HG02973 (cell line): ENCODE measurements around the gene DES.

Source experiments
- ATAC-seq: cut with Tn5 transposase; IDR thresholded peaks from one replicate; pipeline ENCODE4 v1.9.1; 2021; ENCODE audit warnings: moderate library complexity; ENCODE audit not compliant: unreplicated experiment

DES gene

DNA sequence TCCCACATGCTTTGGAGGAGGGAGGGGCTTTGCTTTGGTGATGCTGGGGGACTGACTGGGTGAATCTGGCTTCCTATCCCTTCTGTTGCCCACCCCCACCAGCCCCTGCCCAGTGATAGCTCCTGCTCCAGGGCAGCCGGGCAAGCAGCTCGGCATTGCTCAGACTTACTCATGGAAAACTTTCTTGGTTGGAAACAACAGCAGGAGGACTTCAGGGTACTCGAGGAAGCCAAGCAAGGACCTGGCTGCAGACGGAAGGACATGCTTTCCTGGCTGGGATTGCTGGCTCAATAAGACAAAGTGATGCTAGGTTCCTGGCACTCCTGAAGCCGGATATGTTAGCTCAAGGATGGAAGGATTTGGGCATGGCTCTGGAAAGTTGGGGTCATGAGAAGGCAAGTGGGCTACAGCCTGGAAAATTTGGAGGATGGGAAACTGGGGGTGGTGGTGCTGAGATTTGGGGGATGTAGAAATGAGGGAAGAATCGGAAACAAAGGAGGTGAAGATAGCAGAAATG, 19.6 kb downstream of the DES start:
- ATAC-seq, result no peak

DNA sequence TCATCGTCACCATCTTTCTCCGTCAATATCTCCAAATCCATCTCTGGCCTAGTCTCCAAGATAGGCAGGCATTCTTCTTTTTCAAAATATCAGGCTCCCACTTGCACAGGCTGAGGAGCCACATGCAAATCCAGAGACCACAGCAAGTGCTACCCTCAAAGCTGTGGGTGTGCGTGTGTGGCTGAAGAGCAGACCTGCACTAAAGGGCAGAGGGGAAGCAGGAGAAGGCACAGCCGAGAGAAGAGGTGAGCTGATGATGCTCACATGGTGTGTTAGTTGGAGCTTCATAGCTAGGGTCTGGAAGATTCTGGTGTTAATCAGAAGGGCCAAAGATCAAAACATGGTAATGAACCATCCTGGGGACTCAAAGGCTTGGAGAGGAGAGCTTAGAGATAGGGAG, 20.3 kb downstream of the DES start:
- no peak for ATAC-seq

DNA sequence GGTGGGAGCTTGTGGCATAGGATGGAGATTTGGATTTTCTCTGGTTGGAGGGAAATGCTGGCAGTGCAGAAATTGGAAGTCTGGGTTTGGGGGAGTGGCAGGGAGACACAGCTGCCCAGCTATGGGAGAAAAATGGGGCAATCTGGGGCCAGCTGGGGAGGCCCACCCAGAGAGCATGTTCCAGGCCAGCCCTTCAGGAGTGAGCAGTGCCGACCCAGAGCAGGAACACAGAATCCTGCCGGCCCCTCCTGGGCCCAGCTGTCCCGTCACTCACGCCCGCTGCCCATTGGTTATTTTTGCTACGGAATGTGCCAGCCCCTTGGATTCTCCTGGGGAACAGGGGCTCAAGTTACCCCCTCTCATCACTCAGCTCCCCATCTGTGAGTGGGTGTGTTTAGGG, 21.3 kb downstream of the DES start:
- no peak for ATAC-seq

DNA sequence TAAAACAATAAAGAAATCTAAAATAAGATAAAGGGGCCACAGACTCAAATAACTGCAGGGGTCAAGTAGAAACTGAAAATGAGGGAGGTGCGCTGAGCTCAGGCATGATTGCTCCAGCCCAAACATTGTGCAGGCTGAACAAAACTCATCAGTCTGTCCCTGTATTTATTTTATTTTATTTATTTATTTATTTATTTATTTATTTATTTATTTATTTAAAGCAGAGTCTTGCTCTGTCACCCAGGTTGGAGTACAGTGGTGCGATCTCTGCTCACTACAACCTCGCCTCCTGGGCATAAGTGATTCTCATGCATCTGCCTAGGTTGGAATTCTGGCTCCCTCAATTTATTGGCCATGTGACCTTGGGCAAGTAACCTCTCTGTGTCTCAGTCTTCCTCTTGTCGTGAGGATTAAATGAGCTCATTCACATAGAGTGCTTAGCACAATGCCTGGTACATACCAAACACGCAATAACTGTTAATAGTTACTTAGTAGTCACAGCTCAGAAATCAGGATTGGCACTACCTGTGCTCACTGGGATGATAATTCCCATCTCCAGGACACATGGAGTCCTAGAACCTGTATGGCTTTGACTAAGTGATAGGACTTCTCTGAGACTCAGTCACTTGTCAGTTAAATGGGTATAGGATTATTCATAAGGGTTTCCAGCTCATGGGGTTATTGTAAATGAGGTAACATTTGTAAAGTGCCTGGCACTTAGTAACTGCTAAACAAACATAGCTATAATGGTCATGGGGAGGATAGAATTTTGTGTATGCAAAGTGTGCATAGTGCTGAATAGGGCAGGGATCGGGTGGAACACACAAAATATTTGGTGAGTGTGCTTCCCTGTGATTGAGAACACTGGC, 22.4 kb downstream of the DES start:
- ATAC-seq, result no peak

DNA sequence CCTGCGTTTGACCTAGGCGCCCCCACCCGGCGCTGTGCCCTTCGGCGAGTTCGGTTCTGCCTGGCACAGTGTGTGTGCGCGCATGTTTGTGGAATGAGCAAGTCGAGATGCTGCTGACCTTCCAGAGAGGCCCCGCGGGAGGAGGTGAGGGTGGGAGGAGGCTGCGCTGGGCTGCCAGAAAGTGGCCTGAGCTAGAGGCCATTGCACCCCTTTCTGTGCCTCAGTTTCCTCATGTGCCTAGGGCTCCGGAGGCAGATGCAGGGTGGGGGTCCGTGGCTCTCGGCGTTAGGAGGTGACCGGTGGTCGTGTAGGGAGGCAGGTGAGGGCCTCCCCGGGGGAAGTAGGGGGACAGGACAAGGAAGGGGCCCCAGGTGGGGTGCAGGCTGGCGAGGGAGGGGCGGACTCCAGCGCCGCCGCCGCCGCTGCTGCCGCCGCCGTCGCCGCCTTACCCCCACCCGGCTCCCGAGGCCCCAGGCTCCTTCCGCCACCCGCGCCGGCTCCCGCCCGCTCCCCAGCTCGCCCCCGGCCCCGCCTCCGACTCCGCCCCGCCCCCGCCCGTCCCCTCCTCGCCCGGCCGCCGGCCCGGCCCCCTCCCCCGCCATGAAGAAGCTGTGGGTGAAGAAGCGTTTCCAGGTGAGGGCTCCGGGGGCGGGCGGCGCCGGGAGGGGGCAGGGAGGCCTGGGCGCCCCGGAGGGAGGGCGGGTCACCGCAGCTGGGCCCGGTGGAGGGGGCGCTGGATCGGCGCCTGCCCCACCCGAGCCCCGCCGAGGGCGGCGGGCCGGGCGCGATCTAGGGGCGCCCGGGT, 23.5 kb downstream of the DES start:
- no peak for ATAC-seq

DNA sequence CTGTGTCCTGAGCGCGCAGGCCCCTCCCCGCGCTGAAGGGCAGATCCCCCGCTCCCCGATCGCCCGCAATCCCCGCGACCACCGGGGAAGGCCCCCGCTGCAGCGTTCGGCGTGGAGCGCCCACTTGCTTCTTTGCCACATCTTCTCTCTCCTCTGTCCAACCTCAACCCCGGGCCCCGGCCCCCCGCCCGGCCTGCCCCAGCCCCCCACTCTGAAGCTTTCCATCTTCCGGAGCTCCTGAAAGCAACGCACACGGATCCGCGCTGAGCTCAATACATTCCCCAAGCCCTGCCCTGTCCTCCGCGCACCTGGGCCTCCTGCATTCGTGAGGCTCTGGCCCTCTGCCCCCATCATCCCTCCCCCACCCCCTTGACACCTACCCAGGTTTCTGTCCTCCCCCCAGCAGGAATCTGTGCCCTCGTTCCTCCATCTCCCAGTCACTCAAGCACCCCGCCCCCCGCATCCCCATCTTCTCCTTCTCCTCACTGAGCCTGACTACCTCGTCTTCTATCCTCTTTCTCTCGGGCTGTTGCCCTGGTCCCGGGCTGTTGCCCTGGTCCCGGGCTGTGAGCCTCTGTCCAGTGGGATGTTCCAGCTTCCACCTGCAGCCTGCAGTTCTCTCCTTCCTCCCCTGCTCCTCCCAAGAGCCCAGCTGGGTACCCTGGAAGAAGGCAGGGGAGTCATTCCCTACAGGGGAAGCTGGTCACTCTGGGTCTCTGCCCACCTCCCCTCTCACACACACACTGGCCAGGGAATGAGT, 24.3 kb downstream of the DES start:
- ATAC-seq, result no peak

DNA sequence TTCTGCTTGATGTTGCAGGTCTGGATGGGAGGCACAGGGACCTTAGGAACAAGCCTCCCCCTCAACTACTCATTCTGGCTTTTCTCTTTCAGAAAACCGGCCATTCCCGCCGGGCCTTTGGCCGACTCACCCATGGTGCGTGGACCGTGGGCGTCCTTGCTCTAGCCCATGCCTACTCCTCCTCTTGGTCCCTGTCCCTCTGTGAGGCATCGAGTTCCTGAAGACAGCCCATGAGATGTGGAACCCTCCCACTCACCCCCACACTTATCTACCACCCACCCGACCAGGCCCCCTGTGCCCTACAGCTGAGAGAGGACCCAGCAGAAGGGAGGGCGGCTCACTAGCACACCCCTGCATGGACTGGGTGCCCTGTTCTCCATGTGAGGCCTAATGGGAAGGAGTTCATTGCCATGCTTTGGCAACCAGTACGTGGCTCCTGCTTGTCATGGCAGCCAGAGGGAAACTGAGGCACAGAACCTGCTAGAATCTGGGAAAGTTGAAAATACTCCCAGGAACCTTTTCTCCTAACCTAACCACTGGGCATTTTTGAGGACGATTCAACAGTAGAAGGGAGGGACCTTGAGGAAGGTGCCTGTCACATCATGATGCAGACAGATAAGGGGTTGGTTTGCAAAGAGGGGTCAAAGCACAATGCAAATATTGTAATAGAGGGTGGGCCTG, 25.0 kb downstream of the DES start:
- ATAC-seq, result no peak

DNA sequence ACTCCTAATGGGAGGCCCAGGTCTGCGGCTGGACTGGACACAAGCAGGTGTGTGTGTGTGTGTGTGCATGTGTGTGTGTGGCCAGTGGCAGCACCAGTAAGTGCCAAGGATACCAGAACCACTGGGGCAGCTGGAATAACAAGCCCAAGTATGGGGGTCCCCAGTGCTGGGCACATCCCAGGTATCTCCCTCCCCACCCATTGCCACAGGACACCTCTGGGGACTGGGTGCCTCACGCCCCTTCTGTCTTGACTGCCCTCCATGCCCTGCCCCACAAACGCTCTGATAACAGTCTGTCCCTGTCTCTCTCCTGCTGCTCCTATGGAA, 25.5 kb downstream of the DES start:
- ATAC-seq, result no peak

DNA sequence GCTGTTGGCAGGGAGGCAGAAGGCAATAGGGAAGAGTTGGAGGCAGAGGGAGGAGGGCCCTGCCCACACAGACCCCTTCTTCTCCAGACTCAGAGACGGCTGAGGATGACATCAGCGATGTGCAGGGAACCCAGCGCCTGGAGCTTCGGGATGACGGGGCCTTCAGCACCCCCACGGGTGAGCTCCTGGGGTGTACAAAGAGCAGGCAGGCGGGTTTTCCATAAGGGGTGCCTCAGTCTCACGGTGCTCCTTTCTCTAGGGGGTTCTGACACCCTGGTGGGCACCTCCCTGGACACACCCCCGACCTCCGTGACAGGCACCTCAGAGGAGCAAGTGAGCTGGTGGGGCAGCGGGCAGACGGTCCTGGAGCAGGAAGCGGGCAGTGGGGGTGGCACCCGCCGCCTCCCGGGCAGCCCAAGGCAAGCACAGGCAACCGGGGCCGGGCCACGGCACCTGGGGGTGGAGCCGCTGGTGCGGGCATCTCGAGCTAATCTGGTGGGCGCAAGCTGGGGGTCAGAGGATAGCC, 26.5 kb downstream of the DES start:
- ATAC-seq, result no peak

DNA sequence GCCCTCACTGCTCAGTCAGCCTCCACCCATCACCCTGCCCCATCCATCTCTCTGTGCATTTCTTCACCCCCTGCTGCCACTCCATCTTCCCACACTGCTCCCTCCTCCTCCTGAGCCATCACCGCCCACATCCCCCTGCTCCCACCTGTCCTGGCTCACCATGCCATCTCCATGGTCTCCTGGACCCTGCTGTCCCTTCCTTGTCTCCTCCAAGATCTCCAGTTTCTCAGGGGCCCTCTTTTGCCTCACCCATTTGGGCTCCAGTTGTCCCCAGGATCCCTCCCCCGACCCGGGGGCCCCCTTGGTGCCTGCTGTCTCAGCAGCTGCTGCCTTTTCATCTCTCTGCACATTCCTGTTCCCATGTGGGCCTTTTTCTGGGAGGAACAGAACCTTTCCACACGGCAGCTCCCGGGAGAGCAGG, 27.1 kb downstream of the DES start:
- ATAC-seq, result no peak

DNA sequence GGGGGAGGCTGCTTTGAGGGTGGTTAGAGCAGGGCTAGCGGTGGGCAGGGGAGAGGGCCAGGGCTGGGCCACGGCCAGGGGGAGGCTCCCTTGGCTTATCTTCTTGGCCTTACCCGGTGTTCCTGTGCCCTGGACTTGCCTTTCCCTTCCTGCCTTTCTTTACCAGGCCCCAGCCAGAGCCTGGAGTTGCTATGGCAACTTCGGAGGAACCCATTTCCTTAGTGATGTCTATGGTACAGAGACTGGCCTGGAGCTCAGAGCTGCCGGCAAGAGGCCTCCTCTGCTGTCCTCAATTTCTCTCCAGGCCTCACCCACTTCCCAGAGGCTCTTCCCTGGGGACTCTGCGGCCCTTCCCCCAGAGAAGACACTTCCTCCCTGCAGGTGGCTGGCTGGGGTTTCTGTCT, 27.9 kb downstream of the DES start:
- ATAC-seq, result no peak

DNA sequence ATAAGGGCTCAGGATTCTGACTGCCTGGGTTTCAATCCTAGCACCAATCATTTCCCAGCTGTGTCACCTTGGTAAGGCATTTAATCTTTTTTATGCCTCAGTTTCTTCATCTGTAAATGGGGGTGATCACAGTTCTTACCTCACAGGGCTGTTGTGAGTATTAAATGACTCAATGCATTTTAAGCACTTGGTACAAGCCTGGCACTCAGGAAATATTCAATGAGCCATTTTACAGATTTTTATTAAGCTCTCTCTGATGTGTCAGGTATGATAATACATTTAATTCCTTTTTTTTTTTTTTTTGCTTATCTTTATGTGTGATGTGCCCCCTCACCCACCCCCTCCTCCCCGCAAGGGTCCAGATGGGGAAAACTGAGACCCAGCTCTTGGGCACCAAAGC, 28.5 kb downstream of the DES start:
- no peak for ATAC-seq

DNA sequence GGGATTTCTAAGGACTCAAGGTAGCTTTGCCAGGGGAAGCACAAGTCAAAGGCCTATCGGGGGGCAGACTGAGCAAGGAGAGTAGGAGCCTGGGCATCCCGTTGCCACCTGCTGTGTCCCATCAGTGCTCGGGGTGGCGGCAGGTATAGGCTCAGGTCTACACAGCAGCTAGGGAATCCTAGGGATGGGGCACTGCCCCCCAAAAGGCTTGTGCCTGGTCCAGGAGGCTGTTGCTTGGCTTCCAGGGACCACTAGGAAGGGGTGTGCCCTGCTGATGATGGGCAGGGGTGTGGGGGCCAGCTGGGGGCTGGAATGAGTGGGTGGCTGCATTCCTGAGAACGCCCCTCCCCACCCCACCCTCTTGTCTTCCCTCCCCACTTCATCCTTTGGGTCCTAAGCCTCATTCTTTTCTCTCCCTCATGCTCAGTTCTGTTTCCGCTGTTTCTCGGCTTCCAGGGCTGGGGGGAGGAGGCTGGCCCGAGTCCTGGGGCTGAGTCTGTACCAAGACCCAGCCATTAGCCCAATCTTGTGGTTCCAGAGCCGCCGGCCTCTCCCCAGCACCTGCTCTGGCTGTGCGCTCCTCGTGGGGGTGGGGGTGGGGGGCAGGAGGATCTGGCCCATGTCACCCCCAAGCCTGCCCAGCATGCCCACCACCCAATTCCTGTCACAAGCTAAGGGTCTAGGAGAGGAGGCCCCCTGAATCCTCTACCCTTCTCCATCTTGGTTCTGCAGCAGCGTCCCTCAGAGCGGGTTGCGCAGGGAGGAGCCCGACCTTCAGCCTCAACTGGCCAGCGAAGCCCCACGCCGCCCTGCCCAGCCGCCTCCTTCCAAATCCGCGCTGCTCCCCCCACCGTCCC, 29.3 kb downstream of the DES start:
- no peak for ATAC-seq

DNA sequence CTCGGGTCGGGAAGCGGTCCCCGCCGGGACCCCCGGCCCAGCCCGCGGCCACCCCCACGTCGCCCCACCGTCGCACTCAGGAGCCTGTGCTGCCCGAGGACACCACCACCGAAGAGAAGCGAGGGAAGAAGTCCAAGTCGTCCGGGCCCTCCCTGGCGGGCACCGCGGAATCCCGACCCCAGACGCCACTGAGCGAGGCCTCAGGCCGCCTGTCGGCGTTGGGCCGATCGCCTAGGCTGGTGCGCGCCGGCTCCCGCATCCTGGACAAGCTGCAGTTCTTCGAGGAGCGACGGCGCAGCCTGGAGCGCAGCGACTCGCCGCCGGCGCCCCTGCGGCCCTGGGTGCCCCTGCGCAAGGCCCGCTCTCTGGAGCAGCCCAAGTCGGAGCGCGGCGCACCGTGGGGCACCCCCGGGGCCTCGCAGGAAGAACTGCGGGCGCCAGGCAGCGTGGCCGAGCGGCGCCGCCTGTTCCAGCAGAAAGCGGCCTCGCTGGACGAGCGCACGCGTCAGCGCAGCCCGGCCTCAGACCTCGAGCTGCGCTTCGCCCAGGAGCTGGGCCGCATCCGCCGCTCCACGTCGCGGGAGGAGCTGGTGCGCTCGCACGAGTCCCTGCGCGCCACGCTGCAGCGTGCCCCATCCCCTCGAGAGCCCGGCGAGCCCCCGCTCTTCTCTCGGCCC, 30.1 kb downstream of the DES start:
- no peak for ATAC-seq

DNA sequence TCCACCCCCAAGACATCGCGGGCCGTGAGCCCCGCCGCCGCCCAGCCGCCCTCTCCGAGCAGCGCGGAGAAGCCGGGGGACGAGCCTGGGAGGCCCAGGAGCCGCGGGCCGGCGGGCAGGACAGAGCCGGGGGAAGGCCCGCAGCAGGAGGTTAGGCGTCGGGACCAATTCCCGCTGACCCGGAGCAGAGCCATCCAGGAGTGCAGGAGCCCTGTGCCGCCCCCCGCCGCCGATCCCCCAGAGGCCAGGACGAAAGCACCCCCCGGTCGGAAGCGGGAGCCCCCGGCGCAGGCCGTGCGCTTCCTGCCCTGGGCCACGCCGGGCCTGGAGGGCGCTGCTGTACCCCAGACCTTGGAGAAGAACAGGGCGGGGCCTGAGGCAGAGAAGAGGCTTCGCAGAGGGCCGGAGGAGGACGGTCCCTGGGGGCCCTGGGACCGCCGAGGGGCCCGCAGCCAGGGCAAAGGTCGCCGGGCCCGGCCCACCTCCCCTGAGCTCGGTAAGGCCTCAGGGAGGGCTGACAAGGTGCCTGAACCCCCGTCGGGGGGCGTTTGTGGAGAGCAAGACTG, 30.7 kb downstream of the DES start:
- no peak for ATAC-seq

DNA sequence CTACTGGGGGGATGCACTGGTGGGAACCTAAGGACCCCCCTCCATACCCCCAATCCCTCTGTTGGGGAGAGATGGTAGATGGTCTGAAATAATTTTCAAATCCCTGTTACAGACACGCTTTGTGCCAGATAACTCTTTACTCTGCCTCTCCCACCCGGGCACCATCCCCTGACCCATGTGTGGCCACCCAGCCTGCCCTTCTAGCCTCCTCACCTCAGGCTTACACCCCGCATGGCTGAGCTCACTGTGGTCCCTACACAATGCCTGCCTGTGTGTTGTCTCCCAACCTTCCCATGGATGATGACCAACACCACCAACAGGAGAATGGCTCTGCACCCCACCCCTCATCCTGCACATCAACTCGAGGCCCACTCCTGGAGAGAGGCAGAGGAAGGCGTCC, 31.4 kb downstream of the DES start:
- no peak for ATAC-seq

DNA sequence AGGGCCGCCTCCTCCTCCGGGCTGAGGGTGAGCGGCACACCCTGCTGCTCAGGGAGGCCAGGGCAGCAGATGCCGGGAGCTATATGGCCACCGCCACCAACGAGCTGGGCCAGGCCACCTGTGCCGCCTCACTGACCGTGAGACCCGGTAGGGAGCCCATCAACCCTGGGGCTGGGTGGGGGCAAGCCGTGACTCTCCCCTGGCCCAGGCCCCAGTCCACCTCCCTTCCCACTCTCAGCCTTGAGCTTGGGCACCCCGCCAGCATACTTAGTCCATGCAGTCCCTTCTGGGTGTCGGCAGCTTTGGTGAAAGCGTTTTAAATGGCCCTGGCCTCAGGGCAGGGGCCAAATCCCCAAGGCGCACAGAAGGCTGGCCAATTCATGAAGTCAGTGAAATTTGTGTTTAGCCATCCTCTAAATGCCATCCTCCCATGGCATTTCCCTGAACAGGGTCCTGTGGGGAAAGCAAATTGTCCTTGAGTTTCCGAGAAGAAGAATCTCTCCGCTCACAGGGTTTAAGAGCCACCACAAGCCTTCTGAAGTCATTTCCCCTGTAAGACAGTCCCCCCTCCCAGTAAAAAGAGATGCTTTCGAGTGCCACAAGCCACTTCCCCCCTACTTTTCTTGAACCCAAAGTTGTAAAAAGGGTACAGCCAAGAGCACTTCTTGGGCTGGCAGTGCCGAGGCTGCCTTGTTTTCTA, 33.6 kb downstream of the DES start:
- no peak for ATAC-seq
